H1 (cell line): ENCODE data around the gene LRR1. TPM values are rescaled to one million over a fixed set of nuclear protein-coding genes. Genes with fewer than 3 reads are reported as not detected.

Source experiments
- CHD7 ChIP-seq: fragments of 300-600 bp; sonication (generic); IDR thresholded peaks from 2 replicates; pipeline ENCODE4 v1.7.1; 2012; ENCODE audit warnings: low read length, moderate library complexity, mild to moderate bottlenecking, inconsistent platforms; ENCODE audit not compliant: insufficient replicate concordance
- SIX5 ChIP-seq: IDR thresholded peaks from 2 replicates; pipeline ENCODE4 v1.6.1; 2011; ENCODE audit warnings: mild to moderate bottlenecking, low read depth, low read length
- polyA plus RNA-seq, 7 experiments: library from polyadenylated mRNA; depleted of rRNA in 3 of 7; stranded (reverse) in 5 of 7; unstranded in 2 of 7; fragments of >200 nt in 5 of 7; fragments of 200-250 nt in 2 of 7; gene quantifications; 1 replicate in 5 of 7; 2 replicates in 1 of 7; 4 replicates in 1 of 7; pipeline versions ENCODE4 v1.2.1 to v1.2.3, GENCODE V29; 2011 to 2013; ENCODE audit warnings: missing spikeins in 2 of 7, mixed read lengths in 2 of 7
- total RNA-seq: library from RNA; stranded (reverse); fragmentation: NEBNext Ultra II Directional; extraction: Animal tissue kit (Norgen Biotek cat#: 25700); gene quantifications from 2 replicates; pipeline ENCODE4 v1.2.1, GENCODE V29; 2021

The LRR1 gene
- total and polyA plus RNA-seq, 2 of the 8 experiments (the other 6 are each of a cell fraction or from before 2014, with no cell fraction given), result 30.7 to 37.5 TPM

GRCh38 chr14:49578141-49578540 is 20.6 kb upstream of the LRR1 start (continued):
- no peak for TF ChIP-seq CHD7
- TF ChIP-seq SIX5, result no peak
- TF ChIP-seq, all 59 proteins: peak for 0
